Osteoblast (primary cell): Measurements from ENCODE around the gene TXNDC11. TPM values are rescaled to one million over a fixed set of nuclear protein-coding genes. Genes with fewer than 3 reads are reported as not detected.

ENCODE experiments used
- DNase-seq: peaks from one replicate; pipeline ENCODE4 v3.0.0; 2011; ENCODE audit warnings: low spot score, mixed read lengths; ENCODE audit not compliant: insufficient read length; ENCODE audit errors: missing footprints
- H2AFZ ChIP-seq: 2 replicates; pipeline ENCODE4 v1.6.0; 2011; ENCODE audit warnings: mild to moderate bottlenecking, low read length
- H3K27ac ChIP-seq: 2 replicates; pipeline ENCODE4 v1.5.1; 2011; ENCODE audit warnings: mild to moderate bottlenecking, low read depth, low read length, moderate library complexity
- H3K27me3 ChIP-seq: 2 replicates; pipeline ENCODE4 v1.6.0; 2012; ENCODE audit warnings: mild to moderate bottlenecking, control low read depth, inconsistent platforms, low read length, moderate library complexity; ENCODE audit not compliant: insufficient read depth
- H3K36me3 ChIP-seq: 2 replicates; pipeline ENCODE4 v1.5.1; 2011; ENCODE audit warnings: mild to moderate bottlenecking, low read length, control low read depth, moderate library complexity; ENCODE audit not compliant: insufficient read depth
- H3K4me1 ChIP-seq: 2 replicates; pipeline ENCODE4 v1.5.1; 2011; ENCODE audit warnings: mild to moderate bottlenecking, low read length, control low read depth, moderate library complexity; ENCODE audit not compliant: insufficient read depth
- H3K4me2 ChIP-seq: 2 replicates; pipeline ENCODE4 v1.6.0; 2011; ENCODE audit warnings: mild to moderate bottlenecking, low read length; ENCODE audit not compliant: insufficient read depth
- H3K4me3 ChIP-seq: fragments of 200-600 bp; sonication (generic); 3 replicates; pipeline ENCODE4 v1.5.1; 2012; ENCODE audit warnings: mild to moderate bottlenecking, low read length, inconsistent platforms; ENCODE audit not compliant: insufficient read depth
- H3K79me2 ChIP-seq: 2 replicates; pipeline ENCODE4 v1.6.0; 2012; ENCODE audit warnings: mild to moderate bottlenecking, low read length, control low read depth, inconsistent platforms; ENCODE audit not compliant: insufficient read depth
- H3K9me3 ChIP-seq: 2 replicates; pipeline ENCODE4 v1.5.1; 2011; ENCODE audit warnings: low read depth, low read length, control low read depth
- H4K20me1 ChIP-seq: 2 replicates; pipeline ENCODE4 v1.6.0; 2012; ENCODE audit warnings: mild to moderate bottlenecking, low read length, control low read depth; ENCODE audit not compliant: insufficient read depth
- CTCF ChIP-seq: IDR thresholded peaks from 2 replicates; pipeline ENCODE4 v1.5.1; 2011; ENCODE audit warnings: mild to moderate bottlenecking, low read depth, low read length, moderate library complexity; ENCODE audit errors: extremely low read depth
- total RNA-seq: library from RNA; depleted of rRNA; stranded (reverse); fragments of >200 nt; gene quantifications from 2 replicates; pipeline ENCODE4 v1.2.3, GENCODE V29; 2012

Gene TXNDC11
- total RNA-seq, 1 donor = 26.1 TPM

DNA sequence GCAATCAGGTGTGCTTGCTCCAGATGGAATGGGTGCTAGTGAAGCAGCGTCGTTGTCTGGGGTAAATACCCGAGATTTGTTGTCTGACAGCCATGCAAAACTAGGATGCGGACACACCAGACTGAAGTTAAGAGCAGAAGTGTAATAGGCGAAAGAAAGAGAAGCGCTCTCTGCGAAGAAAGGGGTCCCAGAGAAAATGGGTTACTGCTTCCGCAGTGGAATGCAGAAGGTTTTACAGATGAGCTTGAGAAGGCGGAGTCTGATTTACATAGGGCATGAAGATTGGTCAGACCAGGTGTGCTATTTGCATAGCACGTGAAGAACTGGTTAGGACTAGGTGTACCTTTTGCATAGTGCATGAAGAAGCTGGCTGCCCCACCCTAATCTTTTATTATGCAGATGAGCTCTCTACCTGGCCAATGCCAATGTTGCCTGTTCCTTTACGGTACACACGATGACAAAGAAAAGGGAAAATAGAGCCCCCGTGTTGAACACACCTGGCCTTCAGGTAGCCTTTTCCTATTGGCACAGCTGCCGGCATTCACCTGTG lies 106.4 kb downstream of the TXNDC11 start:
- no peak for DNase-seq
- Histone ChIP-seq H4K20me1 (no peaks in the 10 kb centered on the region), H2AFZ (no peak overlapping the region), H3K27me3 (no peaks in the 10 kb centered on the region), H3K4me3 (no peak overlapping the region), H3K9me3 (no peaks in the 10 kb centered on the region), H3K4me1 (peaks cover 36% of the 10 kb centered on the region), H3K79me2 (no peaks in the 10 kb centered on the region), H3K27ac (no peak overlapping the region), H3K4me2 (no peak overlapping the region), H3K36me3 (no peaks in the 10 kb centered on the region)
- TF ChIP-seq CTCF = no peak

DNA sequence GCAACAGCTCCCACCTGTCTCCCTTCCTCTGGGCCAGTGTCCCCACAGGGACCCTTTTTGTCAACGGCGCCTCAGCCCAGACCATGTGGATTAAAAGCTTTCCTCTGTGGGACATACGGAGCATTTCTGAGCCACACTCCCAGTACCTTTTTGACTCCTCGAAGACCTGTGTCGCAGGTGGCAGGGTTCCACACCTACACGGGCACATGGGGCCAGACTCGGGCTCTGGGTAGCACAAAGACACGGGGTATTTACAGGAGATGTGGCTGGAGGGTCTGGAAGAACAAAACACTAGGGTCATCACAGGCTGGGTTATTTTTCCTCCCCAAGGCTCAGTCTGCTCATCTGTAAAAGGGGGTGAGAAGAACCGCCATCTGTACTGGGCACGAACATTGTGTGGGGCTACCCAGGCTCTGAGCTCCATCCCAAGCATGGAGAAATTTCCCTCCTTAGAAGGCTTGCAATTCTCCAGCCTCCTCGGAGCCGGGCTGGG lies 106.9 kb downstream of the TXNDC11 start:
- no peak for DNase-seq
- H3K4me2 ChIP-seq = no peak overlapping the region
- no peaks in the 10 kb centered on the region for H3K79me2 ChIP-seq
- H3K9me3 ChIP-seq = no peaks in the 10 kb centered on the region
- H3K27me3 ChIP-seq = no peaks in the 10 kb centered on the region
- H4K20me1 ChIP-seq = no peaks in the 10 kb centered on the region
- TF ChIP-seq CTCF = no peak
- H3K4me1 ChIP-seq = peaks cover 31% of the 10 kb centered on the region
- H3K4me3 ChIP-seq = no peak overlapping the region
- no peak overlapping the region for H3K27ac ChIP-seq
- H3K36me3 ChIP-seq = no peaks in the 10 kb centered on the region
- no peak overlapping the region for H2AFZ ChIP-seq

- DNase-seq = no peak
- Histone ChIP-seq H3K36me3 (no peaks in the 10 kb centered on the region), H4K20me1 (no peaks in the 10 kb centered on the region), H3K27ac (no peak overlapping the region), H3K4me1 (peaks cover 26% of the 10 kb centered on the region), H3K27me3 (no peaks in the 10 kb centered on the region), H3K4me3 (no peak overlapping the region), H3K4me2 (no peak overlapping the region), H3K9me3 (no peaks in the 10 kb centered on the region), H3K79me2 (no peaks in the 10 kb centered on the region), H2AFZ (no peak overlapping the region)
- TF ChIP-seq CTCF = no peak
These were observed 107.5 kb downstream of the TXNDC11 start for GRCh38 chr16:11635113-11635652.

DNA sequence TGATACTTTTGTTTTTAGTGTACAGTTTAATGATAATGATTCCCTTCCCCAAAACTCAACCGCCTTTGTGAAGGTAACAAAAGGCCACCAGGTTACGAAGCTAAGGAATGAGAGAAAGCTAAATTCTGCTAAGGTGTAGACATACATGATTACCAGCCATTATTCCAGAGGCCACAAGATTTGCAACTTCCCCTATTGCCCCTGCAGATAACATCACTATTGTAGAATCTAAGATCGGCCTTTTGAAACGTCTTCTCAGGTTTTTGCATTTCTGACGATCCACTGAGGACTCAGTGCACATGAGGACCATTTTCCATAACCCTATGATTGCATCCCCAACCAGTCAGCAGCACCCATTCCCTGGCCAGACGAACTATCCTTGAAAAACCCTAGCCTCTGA lies 108.3 kb downstream of the TXNDC11 start:
- Histone ChIP-seq H3K27ac (no peak overlapping the region), H3K4me2 (no peak overlapping the region), H4K20me1 (no peaks in the 10 kb centered on the region), H3K4me3 (no peak overlapping the region), H3K9me3 (no peaks in the 10 kb centered on the region), H3K36me3 (no peaks in the 10 kb centered on the region), H2AFZ (no peak overlapping the region), H3K4me1 (peaks cover 18% of the 10 kb centered on the region), H3K79me2 (no peaks in the 10 kb centered on the region), H3K27me3 (no peaks in the 10 kb centered on the region)
- TF ChIP-seq CTCF = no peak
- no peak for DNase-seq
